ENCODE data around the gene PPP6R2.

The PPP6R2 gene

GRCh38 chr22:50445880-50446707, 103.0 kb downstream of the PPP6R2 start:
- H3K4me3 ChIP-seq (ENCODE audit: low read length), result no peak overlapping the region
- H3K27me3 ChIP-seq (ENCODE audit: insufficient read depth, low read length), result no peaks in the 10 kb centered on the region
- WGBS, result 91% methylated on average over 15 of the region's 17 CpGs
- peaks cover 48% of the 10 kb centered on the region for H3K36me3 ChIP-seq (ENCODE audit: insufficient read depth, low read length)
- H3K9ac ChIP-seq (ENCODE audit: low read depth, low read length), result no peak overlapping the region
- no peak overlapping the region for H3K27ac ChIP-seq (ENCODE audit: low read depth, low read length)
- no peaks in the 10 kb centered on the region for H3K9me3 ChIP-seq (ENCODE audit: insufficient read depth, low read depth, low read length)
- peaks cover 6% of the 10 kb centered on the region; the same call in 1 of the 2 replicates for H3K4me1 ChIP-seq (ENCODE audit: insufficient read depth, low read length)

- H3K9me3 ChIP-seq (ENCODE audit: insufficient read depth, low read depth, low read length), result no peaks in the 10 kb centered on the region
- H3K4me3 ChIP-seq (ENCODE audit: low read length), result no peak overlapping the region
- H3K9ac ChIP-seq (ENCODE audit: low read depth, low read length), result no peak overlapping the region
- peaks cover 53% of the 10 kb centered on the region for H3K36me3 ChIP-seq (ENCODE audit: insufficient read depth, low read length)
- 94% methylated on average over 54 of the region's 54 CpGs for WGBS
- H3K27me3 ChIP-seq (ENCODE audit: insufficient read depth, low read length), result no peaks in the 10 kb centered on the region
- H3K27ac ChIP-seq (ENCODE audit: low read depth, low read length), result no peak overlapping the region
- peaks cover 6% of the 10 kb centered on the region; the same call in 1 of the 2 replicates for H3K4me1 ChIP-seq (ENCODE audit: insufficient read depth, low read length)
These were observed 103.8 kb downstream of the PPP6R2 start for GRCh38 chr22:50446708-50447575.

- Histone ChIP-seq H3K27me3 (ENCODE audit: insufficient read depth, low read length) (no peaks in the 10 kb centered on the region), H3K9me3 (ENCODE audit: insufficient read depth, low read depth, low read length) (no peaks in the 10 kb centered on the region), H3K27ac (ENCODE audit: low read depth, low read length) (no peak overlapping the region), H3K4me3 (ENCODE audit: low read length) (no peak overlapping the region), H3K9ac (ENCODE audit: low read depth, low read length) (no peak overlapping the region), H3K4me1 (ENCODE audit: insufficient read depth, low read length) (peaks cover 6% of the 10 kb centered on the region; the same call in 1 of the 2 replicates), H3K36me3 (ENCODE audit: insufficient read depth, low read length) (peaks cover 56% of the 10 kb centered on the region)
- WGBS, result 94% methylated on average over 27 of the region's 27 CpGs
These were observed 104.7 kb downstream of the PPP6R2 start for GRCh38 chr22:50447576-50448551.

- H3K9ac ChIP-seq (ENCODE audit: low read depth, low read length), result no peak overlapping the region
- H3K4me1 ChIP-seq (ENCODE audit: insufficient read depth, low read length), result no peaks in the 10 kb centered on the region
- no peak overlapping the region for H3K27ac ChIP-seq (ENCODE audit: low read depth, low read length)
- no peak overlapping the region for H3K4me3 ChIP-seq (ENCODE audit: low read length)
- no peaks in the 10 kb centered on the region for H3K9me3 ChIP-seq (ENCODE audit: insufficient read depth, low read depth, low read length)
- WGBS, result 93% methylated on average over 4 of the region's 5 CpGs
- no peaks in the 10 kb centered on the region for H3K27me3 ChIP-seq (ENCODE audit: insufficient read depth, low read length)
- peaks cover 71% of the 10 kb centered on the region for H3K36me3 ChIP-seq (ENCODE audit: insufficient read depth, low read length)
These were observed 109.5 kb downstream of the PPP6R2 start for GRCh38 chr22:50452649-50453048.

GRCh38 chr22:50454556-50455075, 111.5 kb downstream of the PPP6R2 start:
- 96% methylated on average over 27 of the region's 27 CpGs for WGBS
- Histone ChIP-seq H3K4me3 (ENCODE audit: low read length) (no peak overlapping the region), H3K9ac (ENCODE audit: low read depth, low read length) (no peak overlapping the region), H3K27ac (ENCODE audit: low read depth, low read length) (no peak overlapping the region), H3K4me1 (ENCODE audit: insufficient read depth, low read length) (no peaks in the 10 kb centered on the region), H3K36me3 (ENCODE audit: insufficient read depth, low read length) (peaks cover 71% of the 10 kb centered on the region), H3K9me3 (ENCODE audit: insufficient read depth, low read depth, low read length) (no peaks in the 10 kb centered on the region), H3K27me3 (ENCODE audit: insufficient read depth, low read length) (no peaks in the 10 kb centered on the region)

GRCh38 chr22:50455201-50455600, 112.1 kb downstream of the PPP6R2 start:
- no peaks in the 10 kb centered on the region for H3K9me3 ChIP-seq (ENCODE audit: insufficient read depth, low read depth, low read length)
- 96% methylated on average over 18 of the region's 18 CpGs for WGBS
- no peaks in the 10 kb centered on the region for H3K27me3 ChIP-seq (ENCODE audit: insufficient read depth, low read length)
- H3K4me1 ChIP-seq (ENCODE audit: insufficient read depth, low read length), result no peaks in the 10 kb centered on the region
- no peak overlapping the region for H3K9ac ChIP-seq (ENCODE audit: low read depth, low read length)
- H3K27ac ChIP-seq (ENCODE audit: low read depth, low read length), result no peak overlapping the region
- H3K4me3 ChIP-seq (ENCODE audit: low read length), result no peak overlapping the region
- H3K36me3 ChIP-seq (ENCODE audit: insufficient read depth, low read length), result peaks cover 72% of the 10 kb centered on the region

- H3K27me3 ChIP-seq (ENCODE audit: insufficient read depth, low read length), result no peaks in the 10 kb centered on the region
- no peaks in the 10 kb centered on the region for H3K9me3 ChIP-seq (ENCODE audit: insufficient read depth, low read depth, low read length)
- H3K4me3 ChIP-seq (ENCODE audit: low read length), result no peak overlapping the region
- H3K4me1 ChIP-seq (ENCODE audit: insufficient read depth, low read length), result no peaks in the 10 kb centered on the region
- H3K9ac ChIP-seq (ENCODE audit: low read depth, low read length), result no peak overlapping the region
- WGBS, result 92% methylated on average over 11 of the region's 11 CpGs
- peaks cover 75% of the 10 kb centered on the region for H3K36me3 ChIP-seq (ENCODE audit: insufficient read depth, low read length)
- H3K27ac ChIP-seq (ENCODE audit: low read depth, low read length), result no peak overlapping the region
These were observed 112.9 kb downstream of the PPP6R2 start for GRCh38 chr22:50456026-50456425.

- 90% methylated on average over 33 of the region's 34 CpGs for WGBS
These were observed 113.5 kb downstream of the PPP6R2 start for GRCh38 chr22:50456466-50457234.

GRCh38 chr22:50459016-50459415, 115.9 kb downstream of the PPP6R2 start:
- H3K36me3 ChIP-seq (ENCODE audit: insufficient read depth, low read length), result peaks cover 86% of the 10 kb centered on the region
- no peak overlapping the region for H3K4me3 ChIP-seq (ENCODE audit: low read length)
- H3K9ac ChIP-seq (ENCODE audit: low read depth, low read length), result no peak overlapping the region
- no peaks in the 10 kb centered on the region for H3K9me3 ChIP-seq (ENCODE audit: insufficient read depth, low read depth, low read length)
- 95% methylated on average over 22 of the region's 22 CpGs for WGBS
- no peaks in the 10 kb centered on the region for H3K4me1 ChIP-seq (ENCODE audit: insufficient read depth, low read length)
- no peaks in the 10 kb centered on the region for H3K27me3 ChIP-seq (ENCODE audit: insufficient read depth, low read length)
- H3K27ac ChIP-seq (ENCODE audit: low read depth, low read length), result no peak overlapping the region

More at GRCh38 chr22:50456466-50457234, 113.5 kb downstream of the PPP6R2 start:
- no peak overlapping the region for H3K27ac ChIP-seq (ENCODE audit: low read depth, low read length)
- H3K27me3 ChIP-seq (ENCODE audit: insufficient read depth, low read length), result no peaks in the 10 kb centered on the region
- no peaks in the 10 kb centered on the region for H3K4me1 ChIP-seq (ENCODE audit: insufficient read depth, low read length)
- H3K9me3 ChIP-seq (ENCODE audit: insufficient read depth, low read depth, low read length), result no peaks in the 10 kb centered on the region
- H3K36me3 ChIP-seq (ENCODE audit: insufficient read depth, low read length), result peaks cover 76% of the 10 kb centered on the region
- H3K4me3 ChIP-seq (ENCODE audit: low read length), result no peak overlapping the region
- no peak overlapping the region for H3K9ac ChIP-seq (ENCODE audit: low read depth, low read length)
